ENCODE measurements around the gene PHACTR3.

PHACTR3 gene

GRCh38 chr20:59660471-59660870 lies 56.1 kb downstream of the PHACTR3 start:
- TF ChIP-seq, protein P1, sequence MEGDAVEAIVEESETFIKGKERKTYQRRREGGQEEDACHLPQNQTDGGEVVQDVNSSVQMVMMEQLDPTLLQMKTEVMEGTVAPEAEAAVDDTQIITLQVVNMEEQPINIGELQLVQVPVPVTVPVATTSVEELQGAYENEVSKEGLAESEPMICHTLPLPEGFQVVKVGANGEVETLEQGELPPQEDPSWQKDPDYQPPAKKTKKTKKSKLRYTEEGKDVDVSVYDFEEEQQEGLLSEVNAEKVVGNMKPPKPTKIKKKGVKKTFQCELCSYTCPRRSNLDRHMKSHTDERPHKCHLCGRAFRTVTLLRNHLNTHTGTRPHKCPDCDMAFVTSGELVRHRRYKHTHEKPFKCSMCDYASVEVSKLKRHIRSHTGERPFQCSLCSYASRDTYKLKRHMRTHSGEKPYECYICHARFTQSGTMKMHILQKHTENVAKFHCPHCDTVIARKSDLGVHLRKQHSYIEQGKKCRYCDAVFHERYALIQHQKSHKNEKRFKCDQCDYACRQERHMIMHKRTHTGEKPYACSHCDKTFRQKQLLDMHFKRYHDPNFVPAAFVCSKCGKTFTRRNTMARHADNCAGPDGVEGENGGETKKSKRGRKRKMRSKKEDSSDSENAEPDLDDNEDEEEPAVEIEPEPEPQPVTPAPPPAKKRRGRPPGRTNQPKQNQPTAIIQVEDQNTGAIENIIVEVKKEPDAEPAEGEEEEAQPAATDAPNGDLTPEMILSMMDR (conservative IDR thresholded peaks at IDR 0.05; ENCODE audit: low read depth, low read length): no peak
- no peak overlapping the region for H3K4me3 ChIP-seq (ENCODE audit: low read depth, low read length)
- DNase-seq (ENCODE audit: low read depth): no peak

- TF ChIP-seq, protein P1 (conservative IDR thresholded peaks at IDR 0.05; ENCODE audit: low read depth, low read length): no peak
- H3K4me3 ChIP-seq (ENCODE audit: low read depth, low read length): no peak overlapping the region
- DNase-seq (ENCODE audit: low read depth): no peak
Observed at GRCh38 chr20:59661153-59661552, 56.8 kb downstream of the PHACTR3 start.

DNA sequence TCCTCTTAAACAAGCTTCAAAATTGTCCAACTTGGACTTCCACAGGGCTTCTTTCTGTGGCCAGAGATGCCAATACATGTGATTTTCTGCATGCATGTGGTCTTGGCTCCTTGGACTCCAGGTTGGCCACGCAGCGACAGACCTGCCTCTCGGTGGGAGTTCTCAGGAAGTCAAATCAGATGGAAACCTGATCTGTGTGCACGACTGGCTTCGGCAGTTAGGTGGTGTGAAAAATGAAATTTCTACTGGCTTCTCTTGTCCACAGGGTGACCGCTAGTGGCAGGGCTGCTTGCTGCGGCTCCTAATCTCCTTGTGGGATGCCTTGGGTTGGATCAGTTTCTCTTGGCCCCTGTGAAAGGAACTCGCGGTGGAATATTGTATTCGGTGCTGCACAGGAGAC lies 57.3 kb downstream of the PHACTR3 start:
- H3K4me3 ChIP-seq (ENCODE audit: low read depth, low read length): no peak overlapping the region
- TF ChIP-seq, protein P1 (conservative IDR thresholded peaks at IDR 0.05; ENCODE audit: low read depth, low read length): no peak
- no peak for DNase-seq (ENCODE audit: low read depth)

- TF ChIP-seq, protein P1 (conservative IDR thresholded peaks at IDR 0.05; ENCODE audit: low read depth, low read length): no peak
- no peak for DNase-seq (ENCODE audit: low read depth)
- no peak overlapping the region for H3K4me3 ChIP-seq (ENCODE audit: low read depth, low read length)
Observed at GRCh38 chr20:59662161-59662560, 57.8 kb downstream of the PHACTR3 start.

- no peak for DNase-seq (ENCODE audit: low read depth)
- TF ChIP-seq, protein P1 (conservative IDR thresholded peaks at IDR 0.05; ENCODE audit: low read depth, low read length): no peak
- no peak overlapping the region for H3K4me3 ChIP-seq (ENCODE audit: low read depth, low read length)
Observed at GRCh38 chr20:59662856-59663512, 58.6 kb downstream of the PHACTR3 start.

DNA sequence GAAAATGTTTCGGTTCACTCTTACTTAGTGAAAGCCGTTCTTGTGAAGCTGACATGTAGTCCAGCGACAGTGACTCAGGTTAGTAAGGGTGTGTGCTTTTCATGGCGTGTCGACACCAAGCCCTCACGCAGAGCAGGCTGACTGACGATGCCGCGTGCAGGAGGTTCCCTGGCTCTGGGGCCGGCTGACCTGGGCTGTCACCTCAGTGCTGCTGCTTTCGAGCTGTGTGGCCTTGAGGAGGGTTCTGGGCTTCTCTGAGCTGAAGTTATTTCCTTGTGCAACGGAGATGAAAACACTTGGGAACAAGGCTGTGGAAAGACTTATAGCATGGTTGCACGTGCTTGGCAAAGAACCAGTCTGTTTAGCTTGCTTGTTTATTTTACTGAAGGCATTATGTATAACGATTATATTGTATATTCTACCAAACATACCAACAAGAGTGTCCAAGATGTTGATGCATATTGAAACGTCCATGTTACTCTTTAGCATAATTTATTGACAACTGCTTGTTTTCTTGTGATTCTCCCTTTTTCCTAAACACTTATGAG lies 59.2 kb downstream of the PHACTR3 start:
- H3K4me3 ChIP-seq (ENCODE audit: low read depth, low read length): no peak overlapping the region
- TF ChIP-seq, protein P1 (conservative IDR thresholded peaks at IDR 0.05; ENCODE audit: low read depth, low read length): no peak
- no peak for DNase-seq (ENCODE audit: low read depth)

DNA sequence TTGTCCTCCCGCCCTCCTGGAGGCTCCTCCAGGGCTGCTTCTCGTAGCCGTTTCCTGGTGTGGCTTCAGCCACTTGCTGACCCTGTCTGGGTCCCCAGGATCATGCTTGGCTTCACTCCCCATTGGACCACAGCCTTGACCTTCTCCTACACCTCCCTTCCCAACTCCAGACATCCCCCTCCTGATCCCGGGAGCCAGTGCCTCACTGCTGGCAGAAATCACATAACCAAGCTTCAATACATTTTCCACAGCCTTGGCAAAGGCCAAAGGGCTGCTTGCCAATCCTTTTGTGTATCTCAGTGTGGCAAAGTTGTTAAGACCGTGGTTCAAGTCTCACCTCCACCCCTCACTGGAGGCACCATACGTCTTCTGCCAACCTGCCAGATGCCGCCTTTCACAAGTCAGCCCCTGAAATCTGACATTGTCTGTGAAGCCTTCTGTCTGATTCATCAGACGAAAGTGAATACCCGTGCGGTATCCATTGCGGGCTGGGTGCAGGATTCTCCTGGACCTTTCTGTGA lies 60.1 kb downstream of the PHACTR3 start:
- TF ChIP-seq, protein P1 (conservative IDR thresholded peaks at IDR 0.05; ENCODE audit: low read depth, low read length): no peak
- H3K4me3 ChIP-seq (ENCODE audit: low read depth, low read length): no peak overlapping the region
- no peak for DNase-seq (ENCODE audit: low read depth)

All from choroid plexus epithelial cell (primary cell).